Heart left ventricle (tissue), 13 donors: ENCODE measurements around the gene NUMB.

Experiments
- POLR2A ChIP-seq, 2 donors: fragments of 450-650 bp; IDR thresholded peaks; one replicate each; pipeline ENCODE4 v1.6.1; 2017; ENCODE audit warnings: antibody characterized with exemption in 2 of 2, mild to moderate bottlenecking in 2 of 2, moderate library complexity in 2 of 2
- TF ChIP-seq, protein P1 (sequence below), 12 donors: fragments of 200-600 bp; sonication (generic) in 4 of 12; IDR thresholded peaks; one replicate each; pipeline versions ENCODE4 v1.5.0 to v1.8.0; 2018 to 2022; ENCODE audit warnings: antibody characterized with exemption in 12 of 12, mild to moderate bottlenecking in 5 of 12
- donor health status: ischemic (EF 13 %, LVEDD 7.1; RV severe dilation, severe dysfunction).
- donor health status: DM: no; HTN: yes; CAD: no.
- donor health status: DM: no; HTN: no; CAD: no.
- donor health status: ischemic (EF 25% LVEDD 6.9; RV normal size, moderate dysfunction).
- donor health status: ischemic (EF 25% LVEDD 5.7; RV mildly dilated, moderate dysfunction).
- donor health status: ischemic (EF 35%, LVEDD 5.7; RV mildly dilated, moderate dysfunction).
- donor health status: nonischemic (EF 11% LVEDD 7.7; RV severe dilation, severe dysfunction).
- donor health status: DM: yes; HTN: yes; CAD: no.
- donor health status: PGD.
- donor health status: ischemic (EF 29% LVEDD 5.4; RV normal size, mild dysfunction).
- donor health status: nonischemic (EF 23%, LVEDD 6.1; RV moderate dilation, normal function).

DNA sequence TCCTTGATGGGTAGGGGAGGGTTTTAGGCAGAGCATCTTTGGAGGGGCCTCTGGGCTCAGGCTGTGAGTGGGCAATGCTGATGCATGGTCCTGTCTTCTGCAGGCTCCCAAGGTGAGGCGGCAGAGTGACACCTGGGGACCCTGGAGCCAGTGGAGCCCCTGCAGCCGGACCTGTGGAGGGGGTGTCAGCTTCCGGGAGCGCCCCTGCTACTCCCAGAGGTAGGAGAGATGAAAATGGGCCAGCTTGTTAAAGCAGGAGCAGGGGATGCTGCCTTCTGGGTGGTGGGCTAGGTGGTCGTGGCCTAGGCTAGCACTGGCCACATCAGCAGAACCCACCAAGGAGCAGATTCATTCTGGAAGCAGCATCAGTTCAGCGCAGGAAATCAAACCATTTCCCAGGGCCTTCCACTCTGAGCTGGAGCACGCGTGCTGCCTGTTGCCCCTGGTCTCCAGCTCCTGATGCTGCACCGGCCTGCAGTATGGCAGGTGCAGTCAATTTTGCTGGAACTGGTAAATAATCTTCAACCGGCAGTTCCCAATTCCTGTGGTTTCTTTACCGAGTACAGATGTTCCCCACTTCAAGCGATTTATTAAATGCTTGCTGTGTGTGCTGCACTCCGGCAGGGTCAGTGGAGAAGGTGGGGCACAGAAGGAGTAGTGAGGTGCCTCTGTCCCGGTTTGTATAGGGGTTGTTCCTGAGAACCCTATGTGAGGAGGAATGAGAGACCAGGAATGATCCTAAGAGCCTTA lies 213.6 kb downstream of the NUMB start:
- TF ChIP-seq, protein P1, sequence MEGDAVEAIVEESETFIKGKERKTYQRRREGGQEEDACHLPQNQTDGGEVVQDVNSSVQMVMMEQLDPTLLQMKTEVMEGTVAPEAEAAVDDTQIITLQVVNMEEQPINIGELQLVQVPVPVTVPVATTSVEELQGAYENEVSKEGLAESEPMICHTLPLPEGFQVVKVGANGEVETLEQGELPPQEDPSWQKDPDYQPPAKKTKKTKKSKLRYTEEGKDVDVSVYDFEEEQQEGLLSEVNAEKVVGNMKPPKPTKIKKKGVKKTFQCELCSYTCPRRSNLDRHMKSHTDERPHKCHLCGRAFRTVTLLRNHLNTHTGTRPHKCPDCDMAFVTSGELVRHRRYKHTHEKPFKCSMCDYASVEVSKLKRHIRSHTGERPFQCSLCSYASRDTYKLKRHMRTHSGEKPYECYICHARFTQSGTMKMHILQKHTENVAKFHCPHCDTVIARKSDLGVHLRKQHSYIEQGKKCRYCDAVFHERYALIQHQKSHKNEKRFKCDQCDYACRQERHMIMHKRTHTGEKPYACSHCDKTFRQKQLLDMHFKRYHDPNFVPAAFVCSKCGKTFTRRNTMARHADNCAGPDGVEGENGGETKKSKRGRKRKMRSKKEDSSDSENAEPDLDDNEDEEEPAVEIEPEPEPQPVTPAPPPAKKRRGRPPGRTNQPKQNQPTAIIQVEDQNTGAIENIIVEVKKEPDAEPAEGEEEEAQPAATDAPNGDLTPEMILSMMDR (IDR thresholded peaks at IDR 0.05) = no peak
- no peak for TF ChIP-seq POLR2A (IDR thresholded peaks at IDR 0.05)
